ENCODE measurements around the gene USP17L28. TPM values are rescaled to one million over a fixed set of nuclear protein-coding genes. Genes with fewer than 3 reads are reported as not detected.
"Not testable (repeated sequence)": the region's sequence is repeated elsewhere in the genome, so short reads cannot be mapped to it uniquely, and the experiment has no call there.

The USP17L28 gene
- total RNA-seq (2014; rRNA removed; shearing (Covaris generic); ENCODE audit: low replicate concordance), result not detected in 2 replicates

- DNase-seq (ENCODE audit: low read depth), result not testable (repeated sequence)
Observed at GRCh38 chr4:9348593-9348992, at the start of gene USP17L28. Gene USP17L28 (plus strand): TSS chr4:9348893. CDS start chr4:9348893, 0 bp downstream.

GRCh38 chr4:9324191-9324590 lies 24.5 kb upstream of the USP17L28 start:
- in situ Hi-C loops (cut with HindIII; ENCODE audit: low pct_unique_long_range_greater_than_20kb, low sequenced_read_pairs); DNase-seq (ENCODE audit: low read depth): not testable (repeated sequence)

More at GRCh38 chr4:9348593-9348992, at the start of gene USP17L28:
- in situ Hi-C loops (cut with HindIII; ENCODE audit: low pct_unique_long_range_greater_than_20kb, low sequenced_read_pairs), result not testable (repeated sequence)

GRCh38 chr4:9324865-9325264 lies 23.8 kb upstream of the USP17L28 start, which contains the start of gene USP17L24:
Gene USP17L24 (plus strand): TSS chr4:9325165. CDS start chr4:9325165, 0 bp downstream.
- in situ Hi-C loops (cut with HindIII; ENCODE audit: low pct_unique_long_range_greater_than_20kb, low sequenced_read_pairs); DNase-seq (ENCODE audit: low read depth): not testable (repeated sequence)

- DNase-seq (ENCODE audit: low read depth); in situ Hi-C loops (cut with HindIII; ENCODE audit: low pct_unique_long_range_greater_than_20kb, low sequenced_read_pairs): not testable (repeated sequence)
Observed at GRCh38 chr4:9329611-9330010, 19.1 kb upstream of the USP17L28 start, which contains the start of gene USP17L25. Gene USP17L25 (plus strand): TSS chr4:9329911. CDS start chr4:9329911, 0 bp downstream.

- in situ Hi-C loops (cut with HindIII; ENCODE audit: low pct_unique_long_range_greater_than_20kb, low sequenced_read_pairs); DNase-seq (ENCODE audit: low read depth): not testable (repeated sequence)
Observed at GRCh38 chr4:9334358-9334757, 14.3 kb upstream of the USP17L28 start, which contains the start of gene USP17L26. Gene USP17L26 (plus strand): TSS chr4:9334658. CDS start chr4:9334658, 0 bp downstream.

- DNase-seq (ENCODE audit: low read depth); in situ Hi-C loops (cut with HindIII; ENCODE audit: low pct_unique_long_range_greater_than_20kb, low sequenced_read_pairs): not testable (repeated sequence)
Observed at GRCh38 chr4:9339103-9339502, 9.6 kb upstream of the USP17L28 start, which contains the start of gene USP17L5. Gene USP17L5 (plus strand): TSS chr4:9339403. CDS start chr4:9339403, 0 bp downstream.

GRCh38 chr4:9343848-9344247 lies 4.8 kb upstream of the USP17L28 start, which contains the start of gene USP17L27:
Gene USP17L27 (plus strand): TSS chr4:9344148. CDS start chr4:9344148, 0 bp downstream.
- in situ Hi-C loops (cut with HindIII; ENCODE audit: low pct_unique_long_range_greater_than_20kb, low sequenced_read_pairs), result not testable (repeated sequence)

GRCh38 chr4:9350866-9351265 lies 2.2 kb downstream of the USP17L28 start:
- DNase-seq (ENCODE audit: low read depth); in situ Hi-C loops (cut with HindIII; ENCODE audit: low pct_unique_long_range_greater_than_20kb, low sequenced_read_pairs): not testable (repeated sequence)

More at GRCh38 chr4:9343848-9344247, 4.8 kb upstream of the USP17L28 start, which contains the start of gene USP17L27:
- DNase-seq (ENCODE audit: low read depth), result not testable (repeated sequence)

- in situ Hi-C loops (cut with HindIII; ENCODE audit: low pct_unique_long_range_greater_than_20kb, low sequenced_read_pairs); DNase-seq (ENCODE audit: low read depth): not testable (repeated sequence)
Observed at GRCh38 chr4:9353338-9353737, 4.6 kb downstream of the USP17L28 start, which contains the start of gene USP17L29. Gene USP17L29 (plus strand): TSS chr4:9353638. CDS start chr4:9353638, 0 bp downstream.

- in situ Hi-C loops (cut with HindIII; ENCODE audit: low pct_unique_long_range_greater_than_20kb, low sequenced_read_pairs); DNase-seq (ENCODE audit: low read depth): not testable (repeated sequence)
Observed at GRCh38 chr4:9362829-9363228, 14.1 kb downstream of the USP17L28 start, which contains the start of gene USP17L30. Gene USP17L30 (plus strand): TSS chr4:9363129. CDS start chr4:9363129, 0 bp downstream.

- DNase-seq (ENCODE audit: low read depth); in situ Hi-C loops (cut with HindIII; ENCODE audit: low pct_unique_long_range_greater_than_20kb, low sequenced_read_pairs): not testable (repeated sequence)
Observed at GRCh38 chr4:9379881-9380280, 31.2 kb downstream of the USP17L28 start.

- peak; percentile 41 for DNase-seq (ENCODE audit: low read depth)
- in situ Hi-C loops (cut with HindIII; ENCODE audit: low pct_unique_long_range_greater_than_20kb, low sequenced_read_pairs), result not testable (repeated sequence)
Observed at GRCh38 chr4:9381012-9381534, 32.4 kb downstream of the USP17L28 start.

GRCh38 chr4:9384126-9384525 lies 35.4 kb downstream of the USP17L28 start:
- DNase-seq (ENCODE audit: low read depth), result no peak
- in situ Hi-C loops (cut with HindIII; ENCODE audit: low pct_unique_long_range_greater_than_20kb, low sequenced_read_pairs), result no loop called here

GRCh38 chr4:9389001-9389400 lies 40.3 kb downstream of the USP17L28 start:
- in situ Hi-C loops (cut with HindIII; ENCODE audit: low pct_unique_long_range_greater_than_20kb, low sequenced_read_pairs); DNase-seq (ENCODE audit: low read depth): not testable (repeated sequence)

Other genes starting within 250 kb of the USP17L28 start
- gene FAM90A26, start 178.5 kb upstream of the USP17L28 start, total RNA-seq (2014; rRNA removed; shearing (Covaris generic); ENCODE audit: low replicate concordance), result not detected in 2 replicates
- not detected in 2 replicates for gene USP17L10, start 138.2 kb upstream of the USP17L28 start, total RNA-seq (2014; rRNA removed; shearing (Covaris generic); ENCODE audit: low replicate concordance)
- not detected in 2 replicates for gene USP17L11, start 133.5 kb upstream of the USP17L28 start, total RNA-seq (2014; rRNA removed; shearing (Covaris generic); ENCODE audit: low replicate concordance)
- not detected in 2 replicates for gene USP17L12, start 128.7 kb upstream of the USP17L28 start, total RNA-seq (2014; rRNA removed; shearing (Covaris generic); ENCODE audit: low replicate concordance)
- not detected in 2 replicates for gene USP17L13, start 124.0 kb upstream of the USP17L28 start, total RNA-seq (2014; rRNA removed; shearing (Covaris generic); ENCODE audit: low replicate concordance)
- not detected in 2 replicates for gene USP17L15, start 114.5 kb upstream of the USP17L28 start, total RNA-seq (2014; rRNA removed; shearing (Covaris generic); ENCODE audit: low replicate concordance)
- not detected in 2 replicates for gene USP17L17, start 105.0 kb upstream of the USP17L28 start, total RNA-seq (2014; rRNA removed; shearing (Covaris generic); ENCODE audit: low replicate concordance)
- not detected in 2 replicates for gene USP17L18, start 100.3 kb upstream of the USP17L28 start, total RNA-seq (2014; rRNA removed; shearing (Covaris generic); ENCODE audit: low replicate concordance)
- not detected in 2 replicates for gene USP17L19, start 95.5 kb upstream of the USP17L28 start, total RNA-seq (2014; rRNA removed; shearing (Covaris generic); ENCODE audit: low replicate concordance)
- gene USP17L20, start 90.8 kb upstream of the USP17L28 start, total RNA-seq (2014; rRNA removed; shearing (Covaris generic); ENCODE audit: low replicate concordance), result not detected in 2 replicates
- gene USP17L21, start 86.0 kb upstream of the USP17L28 start, total RNA-seq (2014; rRNA removed; shearing (Covaris generic); ENCODE audit: low replicate concordance), result not detected in 2 replicates
- not detected in 2 replicates for gene USP17L22, start 81.3 kb upstream of the USP17L28 start, total RNA-seq (2014; rRNA removed; shearing (Covaris generic); ENCODE audit: low replicate concordance)
- gene USP17L24, start 23.7 kb upstream of the USP17L28 start, total RNA-seq (2014; rRNA removed; shearing (Covaris generic); ENCODE audit: low replicate concordance), result not detected in 2 replicates
- gene USP17L25, start 19.0 kb upstream of the USP17L28 start, total RNA-seq (2014; rRNA removed; shearing (Covaris generic); ENCODE audit: low replicate concordance), result not detected in 2 replicates
- gene USP17L26, start 14.2 kb upstream of the USP17L28 start, total RNA-seq (2014; rRNA removed; shearing (Covaris generic); ENCODE audit: low replicate concordance), result not detected in 2 replicates
- gene USP17L5, start 9.5 kb upstream of the USP17L28 start, total RNA-seq (2014; rRNA removed; shearing (Covaris generic); ENCODE audit: low replicate concordance), result not detected in 2 replicates
- gene USP17L27, start 4.7 kb upstream of the USP17L28 start, total RNA-seq (2014; rRNA removed; shearing (Covaris generic); ENCODE audit: low replicate concordance), result not detected in 2 replicates
- gene USP17L29, start 4.7 kb downstream of the USP17L28 start, total RNA-seq (2014; rRNA removed; shearing (Covaris generic); ENCODE audit: low replicate concordance), result not detected in 2 replicates
- not detected in 2 replicates for gene USP17L30, start 14.2 kb downstream of the USP17L28 start, total RNA-seq (2014; rRNA removed; shearing (Covaris generic); ENCODE audit: low replicate concordance)
- gene DEFB131A, start 95.5 kb downstream of the USP17L28 start, total RNA-seq (2014; rRNA removed; shearing (Covaris generic); ENCODE audit: low replicate concordance), result not detected in 2 replicates